Subcutaneous adipose tissue (tissue), 4 donors: ENCODE data around the gene SYNJ1. TPM values are rescaled to one million over a fixed set of nuclear protein-coding genes. Genes with fewer than 3 reads are reported as not detected.

Experiments used
- total RNA-seq, 4 donors: library from RNA; depleted of rRNA; stranded (reverse); fragments of >200 nt; gene quantifications; one replicate each; pipeline ENCODE4 v1.1.0, GENCODE V29; 2016
- TF ChIP-seq, protein P1 (sequence below): fragments of 450-650 bp; IDR thresholded peaks from one replicate; pipeline ENCODE4 v1.5.1; 2016; ENCODE audit warnings: low read depth, mild to moderate bottlenecking, control low read depth, antibody characterized with exemption, moderate library complexity

SYNJ1 gene
- total RNA-seq, 4 donors from 2014 or later = 11.3 to 18.8 (median 14.0) TPM

DNA sequence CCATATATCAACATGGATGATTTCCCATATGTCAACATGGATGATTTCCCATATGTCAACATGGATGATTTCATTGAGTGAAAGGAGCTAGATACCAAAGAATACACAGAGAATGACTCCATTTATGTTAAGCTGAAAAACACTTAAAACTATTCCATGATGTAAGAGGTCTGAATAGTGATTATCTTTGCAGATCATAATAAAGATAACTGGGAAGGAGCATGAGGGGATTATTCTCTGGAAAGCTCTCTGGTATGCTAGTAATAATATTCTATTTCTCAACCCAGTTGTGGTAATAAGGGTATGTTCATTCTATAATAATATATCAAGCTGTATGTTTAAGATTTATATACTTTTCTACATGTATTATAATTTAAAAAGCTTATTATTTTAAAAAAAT, 14.1 kb downstream of the SYNJ1 start:
- TF ChIP-seq, protein P1, sequence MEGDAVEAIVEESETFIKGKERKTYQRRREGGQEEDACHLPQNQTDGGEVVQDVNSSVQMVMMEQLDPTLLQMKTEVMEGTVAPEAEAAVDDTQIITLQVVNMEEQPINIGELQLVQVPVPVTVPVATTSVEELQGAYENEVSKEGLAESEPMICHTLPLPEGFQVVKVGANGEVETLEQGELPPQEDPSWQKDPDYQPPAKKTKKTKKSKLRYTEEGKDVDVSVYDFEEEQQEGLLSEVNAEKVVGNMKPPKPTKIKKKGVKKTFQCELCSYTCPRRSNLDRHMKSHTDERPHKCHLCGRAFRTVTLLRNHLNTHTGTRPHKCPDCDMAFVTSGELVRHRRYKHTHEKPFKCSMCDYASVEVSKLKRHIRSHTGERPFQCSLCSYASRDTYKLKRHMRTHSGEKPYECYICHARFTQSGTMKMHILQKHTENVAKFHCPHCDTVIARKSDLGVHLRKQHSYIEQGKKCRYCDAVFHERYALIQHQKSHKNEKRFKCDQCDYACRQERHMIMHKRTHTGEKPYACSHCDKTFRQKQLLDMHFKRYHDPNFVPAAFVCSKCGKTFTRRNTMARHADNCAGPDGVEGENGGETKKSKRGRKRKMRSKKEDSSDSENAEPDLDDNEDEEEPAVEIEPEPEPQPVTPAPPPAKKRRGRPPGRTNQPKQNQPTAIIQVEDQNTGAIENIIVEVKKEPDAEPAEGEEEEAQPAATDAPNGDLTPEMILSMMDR = no peak

DNA sequence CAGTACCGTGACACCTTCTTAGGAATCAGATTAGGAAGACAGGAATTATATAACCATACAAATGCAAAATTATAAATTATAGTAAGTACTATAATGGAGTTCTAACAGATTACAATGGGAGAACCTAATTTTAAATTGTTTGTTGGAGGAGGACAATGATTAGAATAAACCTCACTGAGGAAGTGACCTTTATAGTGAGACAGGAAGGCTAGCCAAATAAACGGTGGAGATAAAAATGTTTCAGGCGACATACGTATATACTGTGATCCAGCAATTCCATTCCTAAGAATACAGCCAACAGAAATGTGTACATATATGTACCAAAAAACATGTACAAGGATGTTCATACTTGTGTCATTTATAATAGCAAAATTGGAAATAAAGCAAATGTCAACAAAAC, 15.2 kb downstream of the SYNJ1 start:
- TF ChIP-seq, protein P1 = no peak

DNA sequence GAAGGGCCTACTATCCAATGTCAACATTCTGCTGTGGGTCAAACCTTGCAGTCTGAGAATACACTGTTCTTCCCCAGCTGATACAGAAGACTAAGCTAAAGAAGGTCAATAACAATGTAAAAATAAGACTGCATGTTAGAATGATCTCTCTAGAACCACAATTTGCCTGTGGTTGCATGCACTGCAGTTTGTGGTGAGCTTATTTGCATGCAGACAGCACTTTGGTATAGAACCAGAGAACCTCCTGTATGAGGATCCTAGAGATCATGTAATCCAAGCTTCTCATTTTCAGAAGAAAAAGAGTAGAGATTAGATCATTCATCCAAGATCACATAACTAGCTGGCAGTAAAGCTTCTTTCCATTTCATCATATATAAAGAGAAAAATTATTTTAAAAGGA, 15.8 kb downstream of the SYNJ1 start:
- TF ChIP-seq, protein P1 = no peak

DNA sequence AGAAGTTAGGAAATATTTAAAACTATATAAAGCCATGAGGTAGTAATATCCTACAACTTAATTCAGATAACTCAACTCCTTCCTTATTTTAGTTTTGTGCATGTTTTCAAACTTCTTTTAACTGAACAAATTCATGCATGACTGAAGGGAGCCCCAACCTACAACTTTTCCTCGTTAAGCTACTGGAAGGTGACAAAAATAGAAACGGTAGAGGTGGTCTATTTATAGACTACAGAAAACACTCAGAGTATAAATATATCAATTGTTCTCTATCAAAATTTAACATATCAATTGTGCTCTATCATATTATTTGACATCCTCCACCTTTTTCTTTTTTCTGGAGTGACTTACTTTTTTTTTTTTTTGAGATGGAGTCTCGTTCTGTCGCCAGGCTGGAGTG, 16.8 kb downstream of the SYNJ1 start:
- TF ChIP-seq, protein P1 = no peak

DNA sequence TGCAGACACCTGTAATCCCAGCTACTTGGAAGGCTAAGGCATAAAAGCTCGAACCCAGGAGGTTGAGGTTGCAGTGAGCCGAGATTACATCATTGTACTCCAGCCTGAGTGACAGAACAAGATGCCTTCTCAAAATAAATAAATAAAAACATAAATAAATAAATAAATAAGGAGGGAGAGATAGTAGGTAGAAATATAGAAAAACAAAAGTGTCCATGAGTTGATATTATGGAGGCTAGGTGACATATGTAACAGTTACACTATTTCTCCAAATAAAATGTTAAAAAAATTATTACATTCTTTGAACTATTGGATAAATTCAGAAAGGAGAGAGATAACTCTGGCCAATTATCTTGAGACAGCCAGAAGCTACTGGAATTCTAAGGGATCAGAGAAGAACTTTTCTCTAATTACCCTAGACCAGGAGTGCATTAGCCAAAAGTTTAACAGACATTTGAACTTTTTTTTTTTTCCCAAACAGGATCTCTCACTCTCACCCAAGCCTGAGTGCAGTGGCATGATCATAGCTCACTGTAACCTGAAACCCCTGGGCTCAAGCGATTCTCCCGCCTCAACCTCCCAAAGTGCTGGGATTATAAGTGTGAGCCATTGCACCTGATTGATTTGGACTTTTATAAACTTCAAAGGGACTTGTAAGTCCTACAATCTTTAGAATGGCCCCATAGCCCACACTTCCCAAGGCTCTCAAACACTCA, 17.6 kb downstream of the SYNJ1 start:
- TF ChIP-seq, protein P1 = no peak

DNA sequence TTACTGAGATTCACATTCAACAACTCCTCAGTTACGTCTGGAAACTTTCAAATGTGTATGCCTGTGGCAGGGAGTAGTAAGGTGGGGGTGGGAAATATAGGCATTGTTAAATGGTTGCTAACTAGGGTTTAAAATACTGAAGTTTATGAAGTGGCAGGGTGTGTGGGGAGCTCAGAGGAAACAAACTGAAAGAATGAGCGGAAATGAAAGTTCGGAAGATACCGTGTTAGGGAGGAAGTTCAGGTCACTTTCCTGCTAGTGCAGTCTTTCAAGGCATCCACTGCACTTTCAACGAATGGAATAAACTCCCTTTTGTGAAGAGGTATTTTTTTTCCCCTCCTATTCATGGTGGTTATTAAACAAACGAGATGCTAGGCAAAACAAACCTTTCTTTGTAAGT, 19.7 kb downstream of the SYNJ1 start:
- TF ChIP-seq, protein P1 = no peak

DNA sequence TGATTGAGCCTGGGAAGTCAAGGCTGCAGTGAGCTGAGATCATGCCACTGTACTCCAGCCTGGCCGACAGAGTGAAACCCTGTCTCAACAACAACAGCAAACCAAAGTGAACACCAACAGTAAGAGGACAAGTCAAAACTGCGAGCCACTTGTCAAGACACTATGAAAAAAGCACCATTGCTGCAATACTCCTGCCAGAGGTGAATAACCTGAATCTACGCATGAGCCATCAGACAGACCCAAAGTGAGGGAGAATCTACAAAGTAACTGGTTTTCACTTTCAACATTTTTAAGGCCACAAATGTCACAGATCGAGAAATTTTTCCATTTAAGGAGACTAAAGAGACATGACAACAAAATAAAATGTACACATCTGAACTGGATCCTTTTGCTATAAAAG, 21.9 kb downstream of the SYNJ1 start:
- TF ChIP-seq, protein P1 = no peak
